MM.1S (cell line): ENCODE results near the gene MAGI1.

Source experiments
- CTCF ChIP-seq: fragments of 300-600 bp; sonication (generic); IDR thresholded peaks from 2 replicates; pipeline ENCODE4 v1.5.1; 2016; ENCODE audit warnings: antibody characterized with exemption, low read length, mixed read lengths
- EZH2 ChIP-seq: fragments of 300-600 bp; sonication (generic); optimal IDR thresholded peaks from 2 replicates; pipeline ENCODE3; 2017; ENCODE audit warnings: low read depth, mild to moderate bottlenecking, antibody characterized with exemption, low read length, mixed read lengths
- EZH2phosphoT487 ChIP-seq: fragments of 300-600 bp; sonication (generic); IDR thresholded peaks from 2 replicates; pipeline ENCODE4 v1.6.1; 2018; ENCODE audit warnings: antibody characterized with exemption, low read length

- TF ChIP-seq CTCF, result no peak
- TF ChIP-seq EZH2phosphoT487, result no peak
- no peak for TF ChIP-seq EZH2
Measured at GRCh38 chr3:65664931-65665330, 373.8 kb downstream of the MAGI1 start.
